Ectodermal cell (in vitro differentiated cells): ENCODE results near the gene RABGAP1L.

Experiments
- H3K27ac ChIP-seq: 2 replicates; pipeline ENCODE4 v1.7.0; 2013; ENCODE audit warnings: mild to moderate bottlenecking, low read depth, low read length; ENCODE audit not compliant: insufficient read depth, poor library complexity, severe bottlenecking
- H3K27me3 ChIP-seq: 2 replicates; pipeline ENCODE4 v1.7.0; 2013; ENCODE audit warnings: mild to moderate bottlenecking, low read length; ENCODE audit not compliant: insufficient read depth, control insufficient read depth, poor library complexity, severe bottlenecking
- H3K36me3 ChIP-seq: one replicate; pipeline ENCODE4 v1.7.0; 2013; ENCODE audit warnings: low read length; ENCODE audit not compliant: control insufficient read depth, insufficient read depth
- H3K4me1 ChIP-seq: one replicate; pipeline ENCODE4 v1.7.0; 2013; ENCODE audit warnings: low read length; ENCODE audit not compliant: control insufficient read depth, insufficient read depth
- H3K4me3 ChIP-seq: 2 replicates; pipeline ENCODE4 v1.7.0; 2013; ENCODE audit warnings: low read depth, low read length, control low read depth; ENCODE audit not compliant: insufficient read depth
- H3K9me3 ChIP-seq: 2 replicates; pipeline ENCODE4 v1.7.0; 2013; ENCODE audit warnings: mild to moderate bottlenecking, low read length, moderate library complexity; ENCODE audit not compliant: control insufficient read depth
- WGBS, 2 experiments: methylation state at CpG; one replicate each; pipeline ENCODE4 v1.1.7; 2013; ENCODE audit warnings: missing lambda C conversion rate in 2 of 2; 5-methylcytosine and 5-hydroxymethylcytosine counted together

RABGAP1L gene

DNA sequence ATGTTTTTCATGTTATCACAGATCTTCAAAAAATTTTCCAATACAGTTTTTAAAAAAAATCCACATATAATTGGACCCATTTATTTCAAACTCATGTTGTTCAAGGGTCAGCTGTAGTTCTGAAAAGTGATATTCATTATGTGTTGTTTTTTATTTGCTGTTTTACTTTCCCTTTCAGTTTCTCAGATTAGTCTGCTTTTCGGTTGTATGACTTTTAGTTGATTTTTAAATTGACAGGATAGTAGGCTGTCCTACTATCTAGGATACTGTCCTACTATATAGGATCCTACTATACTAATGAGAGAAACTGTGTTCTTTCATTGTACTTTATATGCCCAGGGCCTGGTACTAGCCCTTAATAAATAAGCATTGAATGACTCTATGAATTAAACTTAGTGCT is 254.9 kb downstream of the RABGAP1L start:
- 100% methylated on average over 1 of the region's 1 CpG; no CpG with 5 or more reads in 1 of the 2 experiments for WGBS, 2 experiments

DNA sequence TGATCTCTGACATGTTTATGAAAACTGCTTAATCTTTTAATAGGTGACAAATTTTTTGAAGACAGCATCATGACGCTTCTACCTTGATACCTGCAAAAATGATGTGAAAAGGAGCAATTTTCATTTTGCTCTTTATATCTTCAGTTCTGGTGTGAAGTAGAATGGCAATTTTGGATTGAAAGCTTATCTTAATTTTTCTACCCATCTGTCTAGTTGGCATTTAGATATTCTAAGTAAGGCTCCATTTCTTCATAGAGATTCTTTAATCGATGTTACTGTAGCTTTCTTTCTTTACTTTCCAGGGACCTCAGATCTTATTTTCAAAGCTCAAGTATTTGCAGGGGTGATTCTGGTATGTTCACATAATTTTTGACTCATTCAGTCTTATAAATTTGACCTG is 256.2 kb downstream of the RABGAP1L start:
- Histone ChIP-seq H3K9me3 (no peaks in the 10 kb centered on the region), H3K36me3 (no peaks in the 10 kb centered on the region), H3K27ac (no peak overlapping the region), H3K27me3 (no peaks in the 10 kb centered on the region), H3K4me1 (no peaks in the 10 kb centered on the region), H3K4me3 (no peak overlapping the region)
- WGBS, 2 experiments: 92 to 100% methylated on average over 1 to 2 of the region's 2 CpGs

More for the DNA sequence above, 254.9 kb downstream of the RABGAP1L start:
- Histone ChIP-seq H3K9me3 (no peaks in the 10 kb centered on the region), H3K27me3 (no peaks in the 10 kb centered on the region), H3K36me3 (no peaks in the 10 kb centered on the region), H3K27ac (no peak overlapping the region), H3K4me3 (no peak overlapping the region), H3K4me1 (no peaks in the 10 kb centered on the region)

DNA sequence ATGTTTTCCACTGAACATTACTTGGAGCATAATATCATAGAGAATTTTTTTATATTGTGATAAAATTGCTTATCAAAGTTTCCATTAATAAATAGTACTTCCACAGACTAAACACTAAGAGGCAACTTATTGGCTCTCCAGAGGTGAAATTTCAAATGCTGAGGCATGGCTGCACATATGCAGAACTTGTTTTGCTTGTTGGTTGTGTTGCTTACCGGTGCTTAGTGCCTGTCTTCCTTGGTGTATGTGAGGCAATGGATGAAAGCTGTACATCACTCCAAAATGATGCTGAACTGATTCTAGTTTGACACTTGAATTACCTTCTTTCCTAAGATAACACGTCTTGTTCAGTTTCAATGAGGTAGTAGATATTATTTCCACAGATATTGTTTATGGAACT is 258.6 kb downstream of the RABGAP1L start:
- Histone ChIP-seq H3K4me3 (no peak overlapping the region), H3K4me1 (no peaks in the 10 kb centered on the region), H3K27ac (no peak overlapping the region), H3K36me3 (no peaks in the 10 kb centered on the region), H3K27me3 (no peaks in the 10 kb centered on the region), H3K9me3 (no peaks in the 10 kb centered on the region)
- 85 to 97% methylated on average over 1 to 2 of the region's 2 CpGs for WGBS, 2 experiments

- Histone ChIP-seq H3K36me3 (no peaks in the 10 kb centered on the region), H3K4me1 (no peaks in the 10 kb centered on the region), H3K4me3 (no peak overlapping the region), H3K9me3 (no peaks in the 10 kb centered on the region), H3K27me3 (no peaks in the 10 kb centered on the region), H3K27ac (no peak overlapping the region)
Observed at GRCh38 chr1:174425121-174425520, 265.8 kb downstream of the RABGAP1L start.

DNA sequence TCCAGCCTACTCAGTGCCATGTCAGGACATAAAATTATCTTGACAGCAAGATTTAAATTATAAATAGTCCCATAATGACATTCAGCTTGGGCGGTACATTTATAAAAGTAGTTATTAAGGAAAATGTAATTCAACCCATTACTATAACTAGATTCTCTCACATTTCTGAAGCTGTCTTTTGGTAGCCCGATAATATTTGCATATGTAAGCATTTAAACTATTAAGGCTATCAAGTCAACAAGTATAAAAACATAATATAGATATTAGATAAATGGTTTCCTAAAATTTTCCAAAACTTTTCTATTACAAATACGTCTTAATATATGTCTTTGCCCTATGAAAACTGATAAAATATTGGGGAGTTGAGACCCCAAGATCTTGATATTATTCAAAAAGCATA is 266.8 kb downstream of the RABGAP1L start:
- H3K27ac ChIP-seq: no peak overlapping the region
- no peak overlapping the region for H3K4me3 ChIP-seq
- H3K9me3 ChIP-seq: no peaks in the 10 kb centered on the region
- H3K4me1 ChIP-seq: no peaks in the 10 kb centered on the region
- no peaks in the 10 kb centered on the region for H3K27me3 ChIP-seq
- no peaks in the 10 kb centered on the region for H3K36me3 ChIP-seq
- WGBS, 2 experiments: no CpG with 5 or more reads among the region's 3 CpGs

GRCh38 chr1:174428033-174428432 is 268.7 kb downstream of the RABGAP1L start:
- Histone ChIP-seq H3K27ac (no peak overlapping the region), H3K4me1 (no peaks in the 10 kb centered on the region), H3K9me3 (no peaks in the 10 kb centered on the region), H3K36me3 (no peaks in the 10 kb centered on the region), H3K4me3 (no peak overlapping the region), H3K27me3 (no peaks in the 10 kb centered on the region)
- 92 to 93% methylated on average over 3 of the region's 3 CpGs for WGBS, 2 experiments

GRCh38 chr1:174428739-174429138 is 269.4 kb downstream of the RABGAP1L start:
- H3K27ac ChIP-seq: no peak overlapping the region
- H3K4me3 ChIP-seq: no peak overlapping the region
- H3K9me3 ChIP-seq: no peaks in the 10 kb centered on the region
- no peaks in the 10 kb centered on the region for H3K27me3 ChIP-seq
- H3K4me1 ChIP-seq: no peaks in the 10 kb centered on the region
- H3K36me3 ChIP-seq: no peaks in the 10 kb centered on the region

DNA sequence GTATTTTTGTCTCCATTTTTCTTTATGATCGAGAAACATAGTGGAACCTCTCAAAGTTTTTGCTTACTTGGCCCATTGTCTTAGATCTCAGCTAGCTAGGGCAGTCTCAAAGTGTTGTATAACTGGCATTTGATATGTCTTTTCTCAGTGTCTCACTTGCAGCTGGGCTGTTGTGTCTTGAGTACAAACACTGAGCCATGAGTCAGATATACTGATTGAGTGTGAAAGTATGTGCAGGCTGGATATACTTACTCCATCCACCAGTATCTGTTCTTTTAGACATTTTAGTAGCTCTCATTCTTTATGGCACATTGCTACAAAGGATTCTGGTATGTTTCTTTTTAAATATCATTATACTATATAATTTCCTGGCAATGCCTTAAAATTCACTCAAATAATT is 274.1 kb downstream of the RABGAP1L start:
- H3K36me3 ChIP-seq: no peaks in the 10 kb centered on the region
- 96 to 100% methylated on average over 1 of the region's 1 CpG for WGBS, 2 experiments

DNA sequence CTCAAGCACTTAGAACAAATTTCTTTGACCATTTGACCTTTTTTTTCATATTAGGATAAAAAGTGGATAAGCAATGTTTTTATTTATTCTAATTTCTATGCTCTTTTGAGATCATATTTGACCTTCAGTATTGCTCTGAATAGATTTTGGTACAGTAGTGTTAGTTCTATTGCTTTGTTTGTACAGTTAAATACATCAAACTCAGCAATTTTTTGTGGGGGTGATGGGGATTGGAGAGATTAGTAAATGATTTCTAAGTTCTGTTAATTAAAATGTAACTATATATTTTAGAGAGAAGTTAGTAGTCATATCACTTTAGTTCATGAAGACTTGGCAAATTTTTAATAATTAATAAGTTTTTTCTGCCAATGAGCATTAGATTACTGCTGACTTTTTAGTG is 286.0 kb downstream of the RABGAP1L start:
- no peak overlapping the region for H3K27ac ChIP-seq
- H3K4me3 ChIP-seq: no peak overlapping the region
- H3K9me3 ChIP-seq: no peaks in the 10 kb centered on the region
- H3K36me3 ChIP-seq: no peaks in the 10 kb centered on the region
- no peaks in the 10 kb centered on the region for H3K27me3 ChIP-seq
- no peaks in the 10 kb centered on the region for H3K4me1 ChIP-seq

More for the DNA sequence above, 274.1 kb downstream of the RABGAP1L start:
- no peaks in the 10 kb centered on the region for H3K4me1 ChIP-seq
- no peak overlapping the region for H3K27ac ChIP-seq
- H3K27me3 ChIP-seq: no peaks in the 10 kb centered on the region
- H3K4me3 ChIP-seq: no peak overlapping the region
- H3K9me3 ChIP-seq: no peaks in the 10 kb centered on the region

GRCh38 chr1:174445817-174446216 is 286.5 kb downstream of the RABGAP1L start:
- Histone ChIP-seq H3K4me3 (no peak overlapping the region), H3K27ac (no peak overlapping the region), H3K9me3 (no peaks in the 10 kb centered on the region), H3K4me1 (no peaks in the 10 kb centered on the region), H3K36me3 (no peaks in the 10 kb centered on the region), H3K27me3 (no peaks in the 10 kb centered on the region)
- 65 to 74% methylated on average over 5 to 6 of the region's 6 CpGs for WGBS, 2 experiments

DNA sequence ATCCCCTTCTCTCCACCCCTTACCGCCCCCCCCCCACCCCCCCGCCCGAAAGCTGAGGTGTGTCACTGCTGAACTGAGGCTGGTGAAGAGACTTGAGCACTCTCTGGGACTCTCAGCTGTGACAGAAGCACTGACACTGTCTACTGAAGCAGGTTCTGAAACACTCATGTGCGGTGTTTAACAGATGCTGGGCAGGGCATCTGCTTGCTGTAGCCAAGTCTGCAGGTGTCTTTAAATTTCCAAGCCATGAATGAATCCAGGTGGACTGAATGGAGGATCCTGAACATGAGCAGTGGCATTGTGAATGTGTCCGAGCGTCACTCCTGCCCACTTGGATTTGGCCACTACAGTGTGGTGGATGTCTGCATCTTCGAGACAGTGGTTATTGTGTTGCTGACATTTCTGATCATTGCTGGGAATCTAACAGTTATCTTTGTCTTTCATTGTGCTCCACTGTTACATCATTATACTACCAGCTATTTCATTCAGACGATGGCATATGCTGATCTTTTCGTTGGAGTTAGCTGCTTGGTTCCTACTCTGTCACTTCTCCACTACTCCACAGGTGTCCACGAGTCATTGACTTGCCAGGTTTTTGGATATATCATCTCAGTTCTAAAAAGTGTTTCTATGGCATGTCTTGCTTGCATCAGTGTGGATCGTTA is 288.7 kb downstream of the RABGAP1L start, which contains the start of gene GPR52:
Gene GPR52 (plus strand): TSS at position 99 of the 665 bp plus-strand sequence. CDS start 148 bp downstream, at position 247.
- Histone ChIP-seq H3K36me3 (no peaks in the 10 kb centered on the region), H3K9me3 (no peaks in the 10 kb centered on the region), H3K27ac (no peak within 1 kb of the TSS), H3K27me3 (no peaks in the 10 kb centered on the region), H3K4me1 (no peaks in the 10 kb centered on the region), H3K4me3 (no peak within 1 kb of the TSS)
- 91 to 92% methylated on average over 8 to 10 of the region's 11 CpGs for WGBS, 2 experiments
